22Rv1 (cell line): Measurements from ENCODE around the gene CDX1.

ENCODE experiments used
- ZFX ChIP-seq: fragments of 450-650 bp; IDR thresholded peaks from 2 replicates; pipeline ENCODE4 v1.6.1; 2017; ENCODE audit warnings: antibody characterized with exemption, borderline replicate concordance
- TF ChIP-seq, protein P1 (sequence below): fragments of 450-650 bp; IDR thresholded peaks from 2 replicates; pipeline ENCODE4 v1.5.1; 2017; ENCODE audit warnings: mild to moderate bottlenecking

DNA sequence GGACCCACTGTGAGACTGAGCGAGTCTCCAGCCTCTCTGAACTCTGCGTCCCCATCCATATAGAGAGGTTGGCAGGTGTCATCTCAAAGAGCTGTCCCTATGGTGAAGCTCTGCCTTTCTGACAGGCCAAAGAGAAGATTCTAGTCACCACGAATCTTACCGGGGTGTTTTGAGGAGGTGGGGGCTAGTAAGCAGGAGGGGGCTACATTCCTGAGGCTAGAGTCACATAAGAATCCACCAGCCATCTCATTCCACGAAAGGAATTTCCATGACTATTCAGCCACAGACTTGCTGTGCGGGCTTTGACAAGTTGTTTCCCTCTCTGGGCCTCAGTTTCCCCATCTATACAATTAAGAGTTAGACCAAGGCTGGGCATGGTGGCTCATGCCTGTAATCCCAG, 27.2 kb upstream of the CDX1 start:
- TF ChIP-seq, protein P1, sequence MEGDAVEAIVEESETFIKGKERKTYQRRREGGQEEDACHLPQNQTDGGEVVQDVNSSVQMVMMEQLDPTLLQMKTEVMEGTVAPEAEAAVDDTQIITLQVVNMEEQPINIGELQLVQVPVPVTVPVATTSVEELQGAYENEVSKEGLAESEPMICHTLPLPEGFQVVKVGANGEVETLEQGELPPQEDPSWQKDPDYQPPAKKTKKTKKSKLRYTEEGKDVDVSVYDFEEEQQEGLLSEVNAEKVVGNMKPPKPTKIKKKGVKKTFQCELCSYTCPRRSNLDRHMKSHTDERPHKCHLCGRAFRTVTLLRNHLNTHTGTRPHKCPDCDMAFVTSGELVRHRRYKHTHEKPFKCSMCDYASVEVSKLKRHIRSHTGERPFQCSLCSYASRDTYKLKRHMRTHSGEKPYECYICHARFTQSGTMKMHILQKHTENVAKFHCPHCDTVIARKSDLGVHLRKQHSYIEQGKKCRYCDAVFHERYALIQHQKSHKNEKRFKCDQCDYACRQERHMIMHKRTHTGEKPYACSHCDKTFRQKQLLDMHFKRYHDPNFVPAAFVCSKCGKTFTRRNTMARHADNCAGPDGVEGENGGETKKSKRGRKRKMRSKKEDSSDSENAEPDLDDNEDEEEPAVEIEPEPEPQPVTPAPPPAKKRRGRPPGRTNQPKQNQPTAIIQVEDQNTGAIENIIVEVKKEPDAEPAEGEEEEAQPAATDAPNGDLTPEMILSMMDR, result no peak
- no peak for TF ChIP-seq ZFX
